H9 (cell line): ENCODE results near the gene CRISPLD2. TPM values are rescaled to one million over a fixed set of nuclear protein-coding genes. Genes with fewer than 3 reads are reported as not detected.

Source experiments
- DNase-seq: peaks from one replicate; pipeline ENCODE4 v3.0.0-alpha.2; 2017
- H2AFZ ChIP-seq: one replicate; pipeline ENCODE4 v1.6.1; 2013; ENCODE audit warnings: mild to moderate bottlenecking, low read length, control low read depth, moderate library complexity
- H2AK5ac ChIP-seq: 2 replicates; pipeline ENCODE4 v1.6.1; 2013; ENCODE audit warnings: low read length, control low read depth, mixed read lengths; ENCODE audit not compliant: insufficient read length
- H2BK120ac ChIP-seq: one replicate; pipeline ENCODE4 v1.6.1; 2013; ENCODE audit warnings: low read depth, mild to moderate bottlenecking, low read length, control low read depth, inconsistent platforms; ENCODE audit not compliant: poor library complexity, severe bottlenecking
- H2BK12ac ChIP-seq: 2 replicates; pipeline ENCODE4 v1.6.1; 2013; ENCODE audit warnings: low read length, control low read depth, mixed read lengths, low read depth; ENCODE audit not compliant: insufficient read length
- H2BK15ac ChIP-seq: 2 replicates; pipeline ENCODE4 v1.6.1; 2013; ENCODE audit warnings: low read depth, low read length, control low read depth
- H2BK20ac ChIP-seq: one replicate; pipeline ENCODE4 v1.6.1; 2013; ENCODE audit warnings: low read depth, mild to moderate bottlenecking, low read length, control low read depth, inconsistent platforms; ENCODE audit not compliant: poor library complexity, severe bottlenecking
- H2BK5ac ChIP-seq: 2 replicates; pipeline ENCODE4 v1.6.1; 2013; ENCODE audit warnings: low read length, control low read depth, mixed read lengths; ENCODE audit not compliant: insufficient read length
- H3K14ac ChIP-seq: 2 replicates; pipeline ENCODE4 v1.6.1; 2013; ENCODE audit warnings: low read length, control low read depth; ENCODE audit not compliant: insufficient read depth
- H3K18ac ChIP-seq: 2 replicates; pipeline ENCODE4 v1.6.1; 2013; ENCODE audit warnings: low read depth, mild to moderate bottlenecking, mixed read lengths, low read length, control low read depth; ENCODE audit not compliant: insufficient read length
- H3K23ac ChIP-seq: 2 replicates; pipeline ENCODE4 v1.6.1; 2013; ENCODE audit warnings: low read length, control low read depth, mixed read lengths, low read depth; ENCODE audit not compliant: insufficient read length
- H3K23me2 ChIP-seq: 2 replicates; pipeline ENCODE4 v1.6.1; 2013; ENCODE audit warnings: low read depth, mild to moderate bottlenecking, mixed read lengths, low read length, control low read depth; ENCODE audit not compliant: insufficient read length, poor library complexity, severe bottlenecking
- H3K27ac ChIP-seq: 2 replicates; pipeline ENCODE4 v1.5.1; 2013; ENCODE audit warnings: low read length, control low read depth, mixed read lengths, low read depth; ENCODE audit not compliant: insufficient read length
- H3K27me3 ChIP-seq: 2 replicates; pipeline ENCODE4 v1.6.1; 2013; ENCODE audit warnings: low read length, control low read depth, inconsistent platforms; ENCODE audit not compliant: insufficient read depth
- H3K4ac ChIP-seq: 2 replicates; pipeline ENCODE4 v1.6.1; 2013; ENCODE audit warnings: low read depth, mild to moderate bottlenecking, control low read depth, inconsistent platforms, low read length, moderate library complexity
- H3K4me1 ChIP-seq: 2 replicates; pipeline ENCODE4 v1.6.1; 2013; ENCODE audit warnings: low read length, control low read depth, inconsistent platforms; ENCODE audit not compliant: insufficient read depth
- H3K4me2 ChIP-seq: 2 replicates; pipeline ENCODE4 v1.6.1; 2013; ENCODE audit warnings: low read length, control low read depth, mixed read lengths; ENCODE audit not compliant: insufficient read length, insufficient read depth
- H3K56ac ChIP-seq: 2 replicates; pipeline ENCODE4 v1.6.1; 2013; ENCODE audit warnings: low read depth, mild to moderate bottlenecking, mixed read lengths, low read length, control low read depth; ENCODE audit not compliant: insufficient read length
- H3K79me1 ChIP-seq: 2 replicates; pipeline ENCODE4 v1.6.1; 2013; ENCODE audit warnings: low read depth, mild to moderate bottlenecking, moderate library complexity, low read length, control low read depth, inconsistent platforms; ENCODE audit not compliant: insufficient read depth, poor library complexity, severe bottlenecking
- H3K79me2 ChIP-seq: 2 replicates; pipeline ENCODE4 v1.6.1; 2013; ENCODE audit warnings: low read length, control low read depth, inconsistent platforms; ENCODE audit not compliant: insufficient read depth
- H3K9ac ChIP-seq: 2 replicates; pipeline ENCODE4 v1.6.1; 2013; ENCODE audit warnings: low read length, control low read depth, mixed read lengths; ENCODE audit not compliant: insufficient read length; ENCODE audit errors: extremely low read depth
- H3K9me3 ChIP-seq: one replicate; pipeline ENCODE4 v1.6.1; 2013; ENCODE audit warnings: low read depth, low read length, inconsistent platforms; ENCODE audit not compliant: control insufficient read depth
- H3T11ph ChIP-seq: one replicate; pipeline ENCODE4 v1.6.1; 2013; ENCODE audit warnings: mild to moderate bottlenecking, low read length, control low read depth, inconsistent platforms
- H4K20me1 ChIP-seq: one replicate; pipeline ENCODE4 v1.6.1; 2013; ENCODE audit not compliant: control insufficient read depth, insufficient read length, insufficient read depth
- H4K5ac ChIP-seq: 2 replicates; pipeline ENCODE4 v1.6.1; 2013; ENCODE audit warnings: low read depth, mild to moderate bottlenecking, mixed read lengths, low read length, control low read depth; ENCODE audit not compliant: insufficient read length
- H4K8ac ChIP-seq: replicated peaks from 2 replicates; pipeline ENCODE4 v1.6.1; 2013; ENCODE audit warnings: low read length, control low read depth, mixed read lengths, low read depth; ENCODE audit not compliant: insufficient read length
- H4K91ac ChIP-seq: 2 replicates; pipeline ENCODE4 v1.6.1; 2013; ENCODE audit warnings: low read depth, mild to moderate bottlenecking, moderate library complexity, mixed read lengths, low read length, control low read depth; ENCODE audit not compliant: insufficient read length
- H3K27ac Mint-ChIP-seq, 3 experiments: 2 replicates in 2 of 3; 3 replicates in 1 of 3; pipeline ENCODE4 v1.8.0; 2020 to 2021; ENCODE audit warnings: mixed read lengths in 3 of 3, mild to moderate bottlenecking in 1 of 3, moderate library complexity in 1 of 3
- H3K27me3 Mint-ChIP-seq: 2 replicates; pipeline ENCODE4 v1.8.0; 2021; ENCODE audit warnings: low read depth, mild to moderate bottlenecking, moderate library complexity, mixed read lengths
- H3K36me3 Mint-ChIP-seq, 3 experiments: 2 replicates in 2 of 3; 3 replicates in 1 of 3; pipeline ENCODE4 v1.8.0; 2020 to 2021; ENCODE audit warnings: low read depth in 3 of 3, mixed read lengths in 3 of 3; ENCODE audit not compliant: insufficient read depth in 1 of 3
- H3K4me1 Mint-ChIP-seq, 2 experiments: 2 replicates each; pipeline ENCODE4 v1.8.0; 2020; ENCODE audit warnings: mixed read lengths in 2 of 2
- H3K4me3 Mint-ChIP-seq, 2 experiments: 2 replicates in 1 of 2; 3 replicates in 1 of 2; pipeline ENCODE4 v1.8.0; 2020 to 2021; ENCODE audit warnings: mild to moderate bottlenecking in 2 of 2, mixed read lengths in 2 of 2, moderate library complexity in 1 of 2
- H3K9me3 Mint-ChIP-seq, 2 experiments: 2 replicates in 1 of 2; 3 replicates in 1 of 2; pipeline ENCODE4 v1.8.0; 2020; ENCODE audit warnings: mild to moderate bottlenecking in 2 of 2, mixed read lengths in 2 of 2, moderate library complexity in 1 of 2
- WGBS: extraction: QIAGEN DNeasy Blood & Tissue Kit; methylation state at CpG from one replicate; pipeline ENCODE4 v1.1.7; 2013; ENCODE audit warnings: missing lambda C conversion rate, low lambda C conversion rate, mixed read lengths; ENCODE audit not compliant: insufficient read length; ENCODE audit errors: extremely low coverage; 5-methylcytosine and 5-hydroxymethylcytosine counted together
- total RNA-seq: library from RNA; stranded (reverse); gene quantifications from 2 replicates; pipeline ENCODE4 v1.2.1, GENCODE V29; 2021
- TF ChIP-seq, protein P1 (sequence below): fragments of 200-600 bp; sonication (generic); conservative IDR thresholded peaks from 3 replicates; pipeline ENCODE4 v1.8.0; 2021; ENCODE audit warnings: antibody characterized with exemption, mild to moderate bottlenecking

Gene CRISPLD2
- total RNA-seq, 1 experiment from 2014 or later = 2.3 TPM

- Histone ChIP-seq H3K9ac (no peak overlapping the region), H2BK15ac (no peak overlapping the region), H3K18ac (no peak overlapping the region), H3K4me1 (peaks cover 7% of the 10 kb centered on the region; the same call in 1 of the 2 replicates), H3T11ph (no peak overlapping the region), H3K23ac (no peak overlapping the region), H2AFZ (no peak overlapping the region), H3K27me3 (no peaks in the 10 kb centered on the region), H3K23me2 (no peaks in the 10 kb centered on the region), H2BK20ac (no peak overlapping the region), H4K20me1 (no peaks in the 10 kb centered on the region), H3K79me2 (no peaks in the 10 kb centered on the region), H2BK120ac (no peak overlapping the region), H2AK5ac (no peak overlapping the region), H2BK12ac (no peak overlapping the region), H3K4me2 (no peak overlapping the region), H3K27ac (no peak overlapping the region), H2BK5ac (no peak overlapping the region), H3K56ac (no peak overlapping the region), H4K8ac (no peak overlapping the region), H4K5ac (no peak overlapping the region), H3K4ac (no peak overlapping the region), H3K9me3 (no peaks in the 10 kb centered on the region), H4K91ac (no peak overlapping the region), H3K14ac (no peak overlapping the region), H3K79me1 (no peaks in the 10 kb centered on the region)
- Mint-ChIP-seq H3K9me3 (no peaks in the 10 kb centered on the region; a peak in 1 of 5 replicates), H3K27ac (no peak overlapping the region; a peak in 1 of 7 replicates), H3K4me3 (no peak overlapping the region), H3K36me3 (peaks cover 0 to 8% (median 4%) of the 10 kb centered on the region in 3 experiments; a peak in 3 of 7 replicates), H3K27me3 (peaks cover 57% of the 10 kb centered on the region), H3K4me1 (peaks cover 32 to 44% of the 10 kb centered on the region in 2 experiments)
- TF ChIP-seq, protein P1, sequence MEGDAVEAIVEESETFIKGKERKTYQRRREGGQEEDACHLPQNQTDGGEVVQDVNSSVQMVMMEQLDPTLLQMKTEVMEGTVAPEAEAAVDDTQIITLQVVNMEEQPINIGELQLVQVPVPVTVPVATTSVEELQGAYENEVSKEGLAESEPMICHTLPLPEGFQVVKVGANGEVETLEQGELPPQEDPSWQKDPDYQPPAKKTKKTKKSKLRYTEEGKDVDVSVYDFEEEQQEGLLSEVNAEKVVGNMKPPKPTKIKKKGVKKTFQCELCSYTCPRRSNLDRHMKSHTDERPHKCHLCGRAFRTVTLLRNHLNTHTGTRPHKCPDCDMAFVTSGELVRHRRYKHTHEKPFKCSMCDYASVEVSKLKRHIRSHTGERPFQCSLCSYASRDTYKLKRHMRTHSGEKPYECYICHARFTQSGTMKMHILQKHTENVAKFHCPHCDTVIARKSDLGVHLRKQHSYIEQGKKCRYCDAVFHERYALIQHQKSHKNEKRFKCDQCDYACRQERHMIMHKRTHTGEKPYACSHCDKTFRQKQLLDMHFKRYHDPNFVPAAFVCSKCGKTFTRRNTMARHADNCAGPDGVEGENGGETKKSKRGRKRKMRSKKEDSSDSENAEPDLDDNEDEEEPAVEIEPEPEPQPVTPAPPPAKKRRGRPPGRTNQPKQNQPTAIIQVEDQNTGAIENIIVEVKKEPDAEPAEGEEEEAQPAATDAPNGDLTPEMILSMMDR = no peak
- DNase-seq = no peak
- WGBS = no CpG with 5 or more reads among the region's 22 CpGs
Measured at GRCh38 chr16:84848986-84849634, 29.3 kb downstream of the CRISPLD2 start.
